GM12892 (cell line): Measurements from ENCODE around the gene NBPF6. TPM values are rescaled to one million over a fixed set of nuclear protein-coding genes. Genes with fewer than 3 reads are reported as not detected.
"Not testable (repeated sequence)": the region's sequence is repeated elsewhere in the genome, so short reads cannot be mapped to it uniquely, and the experiment has no call there.

Source experiments
- DNase-seq: peaks from one replicate; pipeline ENCODE4 v3.0.0; 2011; ENCODE audit not compliant: insufficient read length
- FAIRE-seq: peaks from 2 replicates; lab custom pipeline; 2011; peaks lifted over from hg19 to GRCh38; lab: Jason Lieb, UNC
- polyA plus RNA-seq: library from polyadenylated mRNA; unstranded; fragments of >200 nt; gene quantifications from one replicate; pipeline ENCODE4 v1.2.1, GENCODE V29; 2012; ENCODE audit warnings: missing spikeins, inconsistent platforms; ENCODE audit not compliant: missing spikeins

The NBPF6 gene, protein sequence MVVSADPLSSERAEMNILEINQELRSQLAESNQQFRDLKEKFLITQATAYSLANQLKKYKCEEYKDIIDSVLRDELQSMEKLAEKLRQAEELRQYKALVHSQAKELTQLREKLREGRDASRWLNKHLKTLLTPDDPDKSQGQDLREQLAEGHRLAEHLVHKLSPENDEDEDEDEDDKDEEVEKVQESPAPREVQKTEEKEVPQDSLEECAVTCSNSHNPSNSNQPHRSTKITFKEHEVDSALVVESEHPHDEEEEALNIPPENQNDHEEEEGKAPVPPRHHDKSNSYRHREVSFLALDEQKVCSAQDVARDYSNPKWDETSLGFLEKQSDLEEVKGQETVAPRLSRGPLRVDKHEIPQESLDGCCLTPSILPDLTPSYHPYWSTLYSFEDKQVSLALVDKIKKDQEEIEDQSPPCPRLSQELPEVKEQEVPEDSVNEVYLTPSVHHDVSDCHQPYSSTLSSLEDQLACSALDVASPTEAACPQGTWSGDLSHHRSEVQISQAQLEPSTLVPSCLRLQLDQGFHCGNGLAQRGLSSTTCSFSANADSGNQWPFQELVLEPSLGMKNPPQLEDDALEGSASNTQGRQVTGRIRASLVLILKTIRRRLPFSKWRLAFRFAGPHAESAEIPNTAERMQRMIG
- not detected for polyA plus RNA-seq

DNA sequence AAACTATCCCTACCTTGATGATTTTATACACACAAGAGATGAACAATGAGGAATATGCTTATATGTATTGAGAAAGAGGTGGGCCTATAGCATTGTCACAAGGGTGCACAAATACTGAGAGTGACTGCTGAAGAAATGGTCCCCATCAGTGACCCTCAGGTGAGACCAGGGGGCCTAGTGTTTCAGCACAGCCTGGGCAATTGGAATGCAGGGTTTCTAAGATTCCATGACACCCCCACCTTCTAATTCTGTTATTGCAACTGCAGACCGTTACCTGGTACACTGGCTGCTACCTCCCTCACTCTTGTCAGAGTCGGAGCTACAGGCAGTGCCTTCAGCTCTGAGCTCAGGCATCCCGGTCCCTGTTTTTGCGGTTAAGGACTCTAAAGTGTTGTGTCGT lies at the start of gene NBPF6:
NBPF6 (plus strand) TSS at position 301 of the 400 bp plus-strand sequence. CDS start 259 bp downstream, outside the sequence.
- not testable (repeated sequence) for FAIRE-seq, DNase-seq

DNA sequence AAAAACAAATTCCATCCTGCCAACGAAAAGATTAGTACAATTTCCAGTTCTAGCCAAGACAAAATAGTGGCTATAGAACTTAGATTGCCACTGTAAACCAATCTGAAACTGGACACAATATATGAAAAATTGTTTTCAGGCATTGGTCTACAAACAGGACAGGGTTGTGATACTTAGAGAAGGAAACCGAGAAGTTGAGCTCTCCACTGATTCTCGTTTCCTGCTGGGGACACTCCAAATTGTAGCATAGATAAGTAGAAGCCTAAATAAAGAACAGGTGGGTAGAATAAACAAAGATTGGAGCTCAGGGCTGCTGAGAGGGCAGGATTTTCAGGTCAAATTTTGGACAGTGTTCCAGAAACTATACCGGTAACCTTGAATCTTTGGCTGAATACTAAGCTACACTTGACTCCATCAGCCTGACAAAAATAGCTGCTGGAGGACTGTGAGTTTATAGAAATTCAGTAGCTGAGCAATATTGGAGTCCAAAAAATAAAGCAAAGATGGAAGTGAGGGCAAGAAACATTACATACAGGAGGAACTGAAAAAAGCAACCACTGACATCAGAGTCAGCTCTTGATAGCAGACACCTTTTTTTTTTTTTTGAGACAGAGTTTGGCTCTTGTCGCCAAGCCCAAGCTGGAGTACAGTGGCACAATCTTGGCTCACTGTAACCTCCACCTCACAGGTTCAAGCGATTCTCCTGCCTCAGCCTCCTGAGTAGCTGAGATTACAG lies 38.9 kb upstream of the NBPF6 start:
- FAIRE-seq, DNase-seq: not testable (repeated sequence)

DNA sequence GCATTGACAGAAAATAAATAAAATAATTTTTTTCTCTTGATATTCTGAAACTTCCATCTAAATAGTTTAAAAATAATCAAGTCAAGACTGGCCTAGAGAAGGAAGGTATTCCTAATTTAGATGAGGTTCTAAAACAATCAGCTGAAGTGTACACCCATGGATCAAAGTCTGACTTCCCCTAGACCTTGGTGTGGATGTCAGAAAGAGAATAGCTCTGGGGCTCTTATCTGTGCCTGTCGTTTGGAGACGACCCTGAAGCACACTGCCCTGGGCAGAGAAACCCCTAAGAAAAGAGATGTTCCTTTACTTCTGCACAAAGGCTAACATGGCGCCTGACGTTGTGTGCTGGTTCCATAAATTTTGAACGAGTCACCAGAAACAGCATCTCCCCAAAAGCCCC lies 30.0 kb upstream of the NBPF6 start:
- not testable (repeated sequence) for FAIRE-seq, DNase-seq

DNA sequence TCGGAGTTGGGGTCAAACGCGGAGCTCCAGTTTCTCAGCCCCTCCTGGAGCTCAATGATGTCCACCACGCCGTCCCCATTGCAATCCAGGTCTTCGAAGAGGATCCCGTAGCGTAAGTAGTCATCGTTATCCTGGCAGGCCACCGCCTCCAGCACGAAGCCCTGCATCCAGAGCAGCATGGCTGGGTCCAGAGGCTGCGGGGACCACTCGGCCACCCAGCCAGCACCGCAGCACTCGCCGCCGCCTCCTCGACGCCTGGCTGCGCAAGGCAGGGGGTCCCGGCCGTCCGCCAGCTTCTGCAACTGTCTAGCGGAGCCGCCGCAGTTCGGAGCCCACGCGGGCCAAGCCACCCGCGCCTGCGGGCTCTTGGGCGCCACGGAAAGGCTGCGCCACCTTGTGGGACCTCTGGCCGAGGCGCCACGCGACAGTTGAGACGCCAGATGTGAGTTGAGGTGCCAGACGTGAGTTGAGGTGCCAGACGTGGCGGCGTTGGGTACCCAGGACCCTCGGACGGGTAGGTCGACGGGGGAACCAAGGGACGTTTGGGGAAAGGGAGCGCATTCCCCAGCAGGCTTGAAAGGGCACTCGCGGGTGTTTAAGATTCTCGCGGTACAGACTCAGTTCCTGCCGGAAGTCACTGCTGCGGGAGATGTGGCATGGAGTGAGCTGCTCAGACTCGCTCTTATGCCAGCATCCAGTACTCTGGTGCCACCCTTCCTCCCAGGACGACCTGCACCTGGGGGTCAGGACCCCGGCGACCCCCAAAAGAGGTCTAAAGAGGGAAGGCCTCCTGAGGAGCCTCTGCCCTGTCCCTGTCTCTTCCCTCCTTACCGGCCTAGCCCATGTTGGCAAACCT lies 28.9 kb upstream of the NBPF6 start:
- FAIRE-seq, DNase-seq: not testable (repeated sequence)

DNA sequence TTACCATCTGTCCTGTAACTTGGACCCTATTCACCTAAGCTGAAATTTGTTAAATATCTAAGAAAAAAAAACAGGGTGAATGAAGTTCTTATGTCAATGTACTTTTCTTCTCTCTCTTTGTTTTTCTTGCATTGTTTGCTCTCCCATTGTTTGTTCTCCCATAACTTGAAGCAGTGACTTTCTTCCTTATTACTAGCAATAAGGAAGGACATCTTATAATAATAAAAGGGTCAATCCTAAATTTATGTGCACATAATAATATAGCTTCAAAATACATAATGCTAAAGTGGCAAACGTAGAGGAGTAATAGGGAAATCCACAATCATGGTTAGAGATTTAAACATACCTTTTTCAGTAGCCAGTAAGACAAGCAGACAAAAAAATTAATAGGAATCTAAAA lies 23.3 kb upstream of the NBPF6 start:
- FAIRE-seq, DNase-seq: not testable (repeated sequence)

DNA sequence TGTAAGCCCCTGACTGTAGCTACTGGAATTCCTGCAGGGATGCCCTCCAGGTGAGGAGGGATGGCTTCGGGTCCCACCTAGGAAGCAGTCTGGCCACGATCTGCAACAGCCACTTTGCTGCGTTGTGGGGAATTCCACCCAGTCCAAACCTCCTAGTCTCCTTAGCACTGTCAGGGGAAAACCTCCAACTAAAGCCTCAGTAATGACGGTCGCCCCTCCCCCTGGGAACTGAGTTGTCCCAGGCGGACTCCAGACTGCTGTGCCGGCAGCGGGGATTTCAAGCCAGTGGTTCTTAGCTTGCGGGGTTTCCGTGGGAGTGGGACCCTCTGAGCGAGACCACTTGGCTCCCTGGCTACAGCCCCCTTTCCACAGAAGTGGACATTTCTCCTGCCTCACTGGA lies 18.1 kb upstream of the NBPF6 start:
- FAIRE-seq, DNase-seq: not testable (repeated sequence)

DNA sequence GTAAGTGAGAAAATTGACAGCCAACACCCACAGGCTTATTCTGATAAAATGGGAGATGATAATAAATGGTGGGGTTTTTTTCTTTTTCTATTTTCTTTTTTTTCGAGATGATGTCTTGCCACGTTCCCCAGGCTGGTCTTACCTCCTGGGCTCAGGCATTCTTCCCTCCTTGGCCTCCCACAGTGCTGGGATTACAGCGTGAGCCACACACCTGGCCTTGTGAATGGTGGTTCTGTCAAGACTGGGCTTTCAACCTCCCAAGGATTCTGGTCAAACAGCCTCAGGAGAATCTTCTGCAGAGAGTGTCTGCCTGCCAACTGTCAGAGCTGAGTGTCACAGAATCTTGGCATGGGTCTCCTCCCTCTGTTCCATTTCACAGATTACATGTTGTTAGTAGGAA lies 16.7 kb upstream of the NBPF6 start:
- not testable (repeated sequence) for DNase-seq, FAIRE-seq

DNA sequence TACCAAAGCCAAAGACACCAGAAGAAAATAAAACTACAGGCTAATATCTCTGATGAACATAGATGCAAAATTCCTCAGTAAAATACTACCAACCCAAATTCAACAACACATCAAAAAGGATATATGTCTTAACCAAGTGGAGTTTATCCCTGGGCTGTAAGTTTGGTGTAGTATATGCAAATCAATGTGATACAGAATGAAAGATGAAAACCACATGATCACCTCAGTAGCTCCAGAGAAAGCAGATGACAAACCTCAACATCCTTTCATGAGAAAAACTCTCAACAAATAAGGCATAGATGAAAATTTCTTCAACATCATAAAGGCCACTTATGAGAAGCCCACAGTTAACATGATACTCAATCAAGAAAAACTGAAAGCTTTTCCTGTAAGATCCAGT lies 11.6 kb upstream of the NBPF6 start:
- DNase-seq = not testable (repeated sequence)
- peak; percentile 36 for FAIRE-seq

DNA sequence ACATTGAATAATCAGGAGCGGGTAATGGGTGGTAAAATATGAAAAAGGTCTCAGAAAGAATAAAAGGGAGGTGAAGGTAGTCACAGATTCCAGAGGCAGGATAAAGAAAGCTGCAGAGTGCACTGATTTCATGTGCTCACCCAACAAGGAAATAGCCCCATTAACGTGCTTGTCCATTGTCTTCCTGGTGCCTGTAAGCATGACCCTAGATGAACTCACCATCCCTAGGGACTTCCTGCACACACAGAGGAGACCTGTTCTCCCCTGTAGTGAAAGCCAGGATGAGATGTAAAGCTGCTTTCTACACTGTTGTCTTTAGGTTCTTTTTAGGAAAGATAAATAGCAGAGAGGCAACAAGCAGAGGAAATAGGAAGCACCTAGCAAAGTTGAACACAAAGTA lies 4.4 kb downstream of the NBPF6 start:
- FAIRE-seq, DNase-seq: not testable (repeated sequence)

DNA sequence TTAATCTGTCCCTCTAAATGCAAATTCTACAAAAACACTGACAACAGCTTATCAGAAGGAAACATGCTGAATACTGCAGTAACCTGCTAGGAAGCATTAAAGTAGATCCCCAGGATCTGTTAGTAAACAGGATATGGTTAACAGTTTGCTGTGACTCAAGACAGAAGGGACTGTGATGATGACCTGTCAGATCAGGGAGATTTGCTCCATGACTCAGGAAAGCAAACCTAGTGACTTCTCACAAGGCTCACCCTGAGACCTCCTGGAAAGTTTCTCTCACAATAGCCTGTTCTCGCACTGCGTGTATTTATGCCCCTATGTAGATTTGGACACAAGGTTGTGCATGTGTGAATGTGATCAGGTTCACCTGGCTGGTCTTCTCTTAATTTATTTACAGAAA lies 8.5 kb downstream of the NBPF6 start:
- not testable (repeated sequence) for DNase-seq, FAIRE-seq

DNA sequence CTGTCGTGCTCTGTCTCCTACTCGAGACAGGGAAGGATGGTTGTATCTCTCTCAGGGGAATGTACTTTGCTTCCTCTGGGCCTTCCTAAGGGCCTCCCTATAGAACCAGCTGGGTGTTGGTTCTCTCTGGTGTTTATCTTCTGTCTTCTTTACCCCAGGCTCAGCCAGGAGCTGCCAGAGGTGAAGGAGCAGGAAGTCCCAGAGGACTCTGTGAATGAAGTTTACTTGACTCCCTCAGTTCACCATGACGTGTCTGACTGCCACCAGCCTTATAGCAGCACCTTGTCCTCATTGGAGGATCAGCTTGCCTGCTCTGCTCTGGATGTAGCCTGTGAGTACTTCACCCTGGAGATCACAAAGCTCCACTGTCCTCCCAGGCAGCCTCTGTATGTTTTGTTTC lies 11.6 kb downstream of the NBPF6 start:
- FAIRE-seq, DNase-seq: not testable (repeated sequence)

DNA sequence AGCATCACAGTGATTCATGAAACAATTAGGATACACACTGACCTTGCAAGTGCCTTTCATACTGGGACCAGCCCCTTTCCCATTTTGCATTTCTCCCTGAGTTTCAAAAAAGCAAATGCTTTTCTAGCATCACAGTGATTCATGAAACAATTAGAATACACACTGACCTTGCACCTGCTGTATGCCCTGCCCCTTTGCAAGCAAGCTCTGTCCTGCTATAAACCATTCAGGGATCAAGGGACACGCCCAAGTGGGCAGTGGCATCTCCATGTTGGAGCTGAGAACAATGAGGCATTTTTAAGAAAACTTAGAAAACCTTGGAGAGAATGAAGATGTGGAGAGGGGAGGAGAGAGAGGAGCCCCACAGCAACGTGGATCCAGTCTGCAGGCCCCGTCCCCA lies 13.8 kb downstream of the NBPF6 start:
- FAIRE-seq, DNase-seq: not testable (repeated sequence)

DNA sequence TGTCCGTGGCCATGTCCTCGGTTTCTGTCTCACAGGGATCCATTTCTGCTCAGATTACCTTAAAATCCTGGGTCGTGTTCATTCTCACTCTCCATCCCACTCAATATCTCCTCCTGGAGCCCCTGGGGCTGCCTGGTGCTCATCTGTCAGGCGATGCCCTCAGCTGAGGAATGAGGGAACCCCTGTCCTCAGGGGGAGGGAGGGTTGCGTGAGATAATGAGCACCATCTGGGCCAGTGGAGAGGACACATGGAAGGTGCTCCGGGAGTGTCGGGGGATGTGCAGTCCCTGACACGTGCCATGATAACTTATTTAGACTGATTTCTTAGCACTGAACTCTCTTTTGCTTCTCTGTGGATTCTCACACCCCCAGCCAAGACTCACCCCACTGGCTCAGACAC lies 16.0 kb downstream of the NBPF6 start:
- not testable (repeated sequence) for FAIRE-seq

DNA sequence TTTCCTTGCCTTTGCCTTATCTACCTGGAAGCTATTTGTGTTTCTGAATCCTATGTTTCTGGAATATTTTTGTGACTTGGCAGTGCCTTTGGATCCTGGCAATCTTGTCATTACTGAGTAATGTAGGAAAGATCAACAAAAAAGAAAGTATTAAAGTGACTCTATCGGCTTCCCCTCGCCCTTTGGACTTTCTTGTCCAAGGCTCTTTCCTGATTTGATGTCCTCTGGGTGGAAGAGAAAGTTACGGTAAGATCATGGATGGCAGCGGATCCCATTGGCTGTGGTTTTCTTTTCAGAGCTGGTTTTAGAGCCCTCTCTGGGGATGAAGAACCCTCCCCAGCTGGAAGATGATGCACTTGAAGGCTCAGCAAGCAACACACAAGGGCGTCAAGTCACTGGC lies 17.0 kb downstream of the NBPF6 start:
- FAIRE-seq, DNase-seq: not testable (repeated sequence)

More for the DNA sequence above, 16.0 kb downstream of the NBPF6 start:
- DNase-seq = not testable (repeated sequence)

DNA sequence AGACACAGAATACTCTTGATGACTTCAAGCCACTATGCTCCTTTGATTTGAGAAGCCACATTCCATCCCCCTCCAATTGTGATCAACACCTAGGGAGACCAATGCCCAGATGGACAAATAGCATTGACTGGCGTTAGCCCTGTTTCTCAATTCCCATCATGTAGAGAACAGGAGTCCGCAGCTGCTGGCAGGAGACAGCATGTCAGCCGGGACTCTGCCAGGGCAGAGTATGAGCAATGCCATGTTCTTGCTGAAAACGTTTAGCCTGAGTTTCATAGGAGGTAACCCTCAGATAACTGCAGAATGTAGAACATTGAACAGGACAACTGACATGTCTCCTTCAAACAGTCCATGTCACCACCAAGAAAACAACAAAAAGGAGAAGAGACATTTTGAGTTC lies 20.6 kb downstream of the NBPF6 start:
- DNase-seq, FAIRE-seq: not testable (repeated sequence)

DNA sequence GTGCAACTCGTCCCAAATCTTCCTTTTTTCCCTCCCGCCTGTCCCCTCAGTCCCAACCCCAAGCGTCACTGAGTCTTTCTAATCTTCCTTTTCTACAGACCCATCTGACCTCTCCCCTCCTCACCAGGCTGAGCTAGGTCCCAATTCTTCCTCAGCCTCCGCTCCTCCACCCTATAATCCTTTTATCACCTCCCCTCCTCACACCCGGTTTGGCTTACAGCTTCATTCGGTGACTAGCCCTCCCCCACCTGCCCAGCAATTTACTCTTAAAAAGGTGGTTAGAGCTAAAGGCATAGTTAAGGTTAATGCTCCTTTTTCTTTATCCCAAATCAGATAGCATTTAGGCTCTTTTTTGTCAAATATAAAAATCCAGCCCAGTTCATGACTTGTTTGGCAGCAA lies 24.4 kb downstream of the NBPF6 start:
- not testable (repeated sequence) for FAIRE-seq, DNase-seq
